Thoracic aorta (tissue), 2 donors: ENCODE data around the gene MAD1L1. TPM values are rescaled to one million over a fixed set of nuclear protein-coding genes. Genes with fewer than 3 reads are reported as not detected.

Experiments
- ATAC-seq: fragments of 150-250 bp; one replicate; pipeline ENCODE4 v1.8.0; 2017; ENCODE audit warnings: low read depth; ENCODE audit not compliant: insufficient number of reproducible peaks, low FRiP score
- DNase-seq: peaks from one replicate; pipeline ENCODE4 v3.0.0-alpha.2; 2020; ENCODE audit warnings: low spot score
- H3K27ac ChIP-seq, 2 donors: fragments of 200-600 bp; sonication (generic); 1 replicate in 1 of 2; 2 replicates in 1 of 2; pipeline ENCODE4 v1.5.1; 2016; ENCODE audit warnings: mild to moderate bottlenecking in 2 of 2, moderate library complexity in 2 of 2
- H3K27me3 ChIP-seq: fragments of 200-600 bp; sonication (generic); replicated peaks from 2 replicates; pipeline ENCODE4 v1.6.0; 2016; ENCODE audit warnings: mild to moderate bottlenecking; ENCODE audit not compliant: insufficient read depth
- H3K36me3 ChIP-seq: fragments of 200-600 bp; sonication (generic); one replicate; pipeline ENCODE4 v1.5.1; 2016
- H3K4me1 ChIP-seq, 2 donors: fragments of 200-600 bp; sonication (generic); 1 replicate in 1 of 2; 2 replicates in 1 of 2; pipeline versions ENCODE4 v1.5.1 to v1.6.0; 2016; ENCODE audit warnings: low read depth in 2 of 2, mild to moderate bottlenecking in 1 of 2; ENCODE audit not compliant: control insufficient read depth in 1 of 2
- H3K4me3 ChIP-seq: fragments of 200-600 bp; sonication (generic); 2 replicates; pipeline ENCODE4 v1.5.1; 2016; ENCODE audit warnings: mild to moderate bottlenecking
- H3K9me3 ChIP-seq: fragments of 200-600 bp; sonication (generic); 2 replicates; pipeline ENCODE4 v1.5.1; 2016
- total RNA-seq, 2 donors: library from RNA; depleted of rRNA; stranded (reverse); fragments of >200 nt; gene quantifications; one replicate each; pipeline versions ENCODE4 v1.1.0 to v1.2.3, GENCODE V29; 2016
- TF ChIP-seq, protein P1 (sequence below): fragments of 200-600 bp; sonication (generic); IDR thresholded peaks from one replicate; pipeline ENCODE4 v1.5.1; 2019; ENCODE audit warnings: antibody characterized with exemption

The MAD1L1 gene
- total RNA-seq, 2 donors from 2014 or later = 27.4 to 41.3 TPM

DNA sequence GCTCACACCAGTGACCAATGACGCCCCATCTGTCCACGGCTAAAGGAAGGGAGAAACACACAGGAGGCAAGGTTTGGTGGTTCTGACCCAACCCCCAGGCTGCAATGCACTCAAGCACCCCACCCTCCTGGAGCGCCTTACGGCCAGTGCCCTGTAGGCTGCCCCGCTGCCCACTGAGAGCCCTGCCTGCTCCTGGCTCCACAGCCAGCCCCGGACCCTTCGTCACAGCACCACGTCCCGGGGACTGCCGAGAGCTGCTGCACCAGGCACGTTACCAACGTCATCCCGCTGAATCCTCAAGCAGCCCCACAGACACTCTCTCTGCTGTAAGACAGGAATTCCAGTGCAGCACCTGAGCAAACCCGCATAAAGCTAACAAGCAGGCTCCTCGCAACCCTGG, 87.8 kb downstream of the MAD1L1 start:
- H3K27ac ChIP-seq = no peak overlapping the region
- H3K36me3 ChIP-seq = peaks cover 10% of the 10 kb centered on the region
- no peaks in the 10 kb centered on the region for H3K9me3 ChIP-seq
- TF ChIP-seq, protein P1, sequence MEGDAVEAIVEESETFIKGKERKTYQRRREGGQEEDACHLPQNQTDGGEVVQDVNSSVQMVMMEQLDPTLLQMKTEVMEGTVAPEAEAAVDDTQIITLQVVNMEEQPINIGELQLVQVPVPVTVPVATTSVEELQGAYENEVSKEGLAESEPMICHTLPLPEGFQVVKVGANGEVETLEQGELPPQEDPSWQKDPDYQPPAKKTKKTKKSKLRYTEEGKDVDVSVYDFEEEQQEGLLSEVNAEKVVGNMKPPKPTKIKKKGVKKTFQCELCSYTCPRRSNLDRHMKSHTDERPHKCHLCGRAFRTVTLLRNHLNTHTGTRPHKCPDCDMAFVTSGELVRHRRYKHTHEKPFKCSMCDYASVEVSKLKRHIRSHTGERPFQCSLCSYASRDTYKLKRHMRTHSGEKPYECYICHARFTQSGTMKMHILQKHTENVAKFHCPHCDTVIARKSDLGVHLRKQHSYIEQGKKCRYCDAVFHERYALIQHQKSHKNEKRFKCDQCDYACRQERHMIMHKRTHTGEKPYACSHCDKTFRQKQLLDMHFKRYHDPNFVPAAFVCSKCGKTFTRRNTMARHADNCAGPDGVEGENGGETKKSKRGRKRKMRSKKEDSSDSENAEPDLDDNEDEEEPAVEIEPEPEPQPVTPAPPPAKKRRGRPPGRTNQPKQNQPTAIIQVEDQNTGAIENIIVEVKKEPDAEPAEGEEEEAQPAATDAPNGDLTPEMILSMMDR = no peak
- ATAC-seq (no peak), DNase-seq (no peak)
- H3K4me3 ChIP-seq = no peak overlapping the region
- no peaks in the 10 kb centered on the region for H3K4me1 ChIP-seq
- H3K27me3 ChIP-seq = no peaks in the 10 kb centered on the region

DNA sequence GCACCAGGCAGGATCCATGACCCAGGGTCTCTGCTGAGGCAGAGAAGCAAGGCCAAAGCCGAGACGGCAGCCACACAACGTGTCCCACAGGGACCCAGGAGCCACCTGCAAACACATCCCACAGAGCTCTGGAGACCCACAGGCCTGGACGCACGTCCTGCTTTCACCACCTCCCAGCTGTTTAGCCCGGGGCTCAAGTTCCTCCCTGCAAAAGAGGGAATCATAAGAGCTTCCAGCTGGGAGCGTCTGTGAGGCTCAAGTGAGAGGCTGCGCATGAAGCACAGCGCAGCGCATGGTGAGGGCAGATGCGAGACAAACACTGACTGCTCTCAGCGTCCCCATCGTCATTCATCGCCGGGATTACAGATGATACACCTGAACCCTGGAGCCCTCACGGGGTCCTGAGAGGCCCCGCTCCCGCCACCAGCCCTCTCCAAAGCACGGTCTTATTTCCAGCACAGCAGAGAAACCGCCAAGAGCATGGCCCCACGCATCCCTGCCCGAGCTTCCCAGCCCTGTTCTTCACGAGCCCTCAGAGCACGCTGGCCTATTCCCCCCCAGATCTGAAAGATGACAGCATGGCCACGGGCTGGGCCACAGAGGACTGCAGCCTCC, 88.7 kb downstream of the MAD1L1 start:
- Histone ChIP-seq H3K27me3 (no peaks in the 10 kb centered on the region), H3K4me3 (no peak overlapping the region), H3K4me1 (no peaks in the 10 kb centered on the region), H3K27ac (no peak overlapping the region), H3K36me3 (peaks cover 10% of the 10 kb centered on the region), H3K9me3 (no peaks in the 10 kb centered on the region)
- DNase-seq = no peak
- TF ChIP-seq, protein P1 = no peak
- no peak for ATAC-seq

DNA sequence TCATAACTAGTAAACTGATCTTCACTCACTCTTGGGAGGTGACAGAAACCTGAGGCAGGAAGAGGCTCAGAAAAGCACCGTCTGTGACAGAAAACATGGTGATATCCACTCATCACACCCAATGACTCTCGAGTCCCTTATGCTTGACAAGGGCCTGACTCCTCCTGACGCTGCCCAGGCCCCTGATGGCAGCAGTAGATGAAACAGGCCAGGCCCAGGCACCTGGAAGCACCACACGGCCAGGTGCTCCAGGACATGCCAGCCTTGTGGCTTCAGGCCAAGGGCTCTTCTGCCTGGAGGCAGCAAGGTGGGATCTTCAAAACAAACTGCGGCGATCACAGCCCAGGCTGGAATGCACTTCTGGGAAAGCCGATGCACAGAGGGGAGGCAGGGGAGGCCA, 89.3 kb downstream of the MAD1L1 start:
- Histone ChIP-seq H3K4me1 (no peaks in the 10 kb centered on the region), H3K27ac (no peak overlapping the region), H3K9me3 (no peaks in the 10 kb centered on the region), H3K36me3 (peaks cover 5% of the 10 kb centered on the region), H3K4me3 (no peak overlapping the region), H3K27me3 (no peaks in the 10 kb centered on the region)
- no peak for ATAC-seq
- TF ChIP-seq, protein P1 = no peak
- no peak for DNase-seq

DNA sequence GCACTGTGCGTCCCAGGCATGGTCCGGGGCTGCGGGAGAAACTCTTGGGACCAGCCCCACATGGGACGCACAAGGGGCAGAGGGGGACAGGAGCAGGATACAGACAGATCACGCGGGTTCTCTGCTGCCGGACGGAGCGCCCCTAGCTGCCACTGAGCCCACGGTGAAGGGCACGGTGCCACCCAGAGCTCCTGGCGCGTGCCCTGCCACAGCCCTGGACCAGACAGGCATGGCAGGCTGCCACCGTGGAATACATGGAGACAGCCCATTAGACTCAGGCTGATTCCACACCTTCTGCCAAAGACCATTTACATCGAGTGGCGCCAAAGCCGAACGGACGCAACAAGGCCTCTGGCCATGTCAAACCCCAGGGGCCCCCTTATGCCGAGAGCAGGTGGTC, 90.4 kb downstream of the MAD1L1 start:
- Histone ChIP-seq H3K36me3 (peaks cover 4% of the 10 kb centered on the region), H3K4me3 (no peak overlapping the region), H3K27ac (no peak overlapping the region), H3K4me1 (no peaks in the 10 kb centered on the region), H3K27me3 (no peaks in the 10 kb centered on the region), H3K9me3 (no peaks in the 10 kb centered on the region)
- ATAC-seq = no peak
- DNase-seq = no peak
- TF ChIP-seq, protein P1 = no peak

DNA sequence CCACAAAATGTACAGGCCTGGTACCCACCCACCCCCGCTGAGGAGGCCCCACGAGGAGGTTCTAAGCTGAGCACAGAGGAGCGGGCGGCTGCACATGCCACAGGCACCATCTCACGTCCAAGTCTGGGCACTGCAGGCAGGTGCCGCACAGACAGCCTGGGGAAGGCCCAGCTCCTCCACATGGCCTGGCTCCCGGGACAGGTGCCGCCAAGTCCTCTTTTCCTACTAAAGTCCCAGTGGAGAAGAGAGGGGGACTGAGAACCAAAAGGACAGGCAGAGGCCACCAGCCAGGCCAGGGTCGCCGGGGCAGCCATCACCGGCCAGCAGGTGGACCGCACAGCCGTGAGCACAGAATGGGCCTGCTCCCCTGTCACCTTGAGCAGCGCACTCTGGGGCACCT, 91.1 kb downstream of the MAD1L1 start:
- Histone ChIP-seq H3K9me3 (no peaks in the 10 kb centered on the region), H3K27me3 (no peaks in the 10 kb centered on the region), H3K4me3 (no peak overlapping the region), H3K27ac (no peak overlapping the region), H3K36me3 (peaks cover 4% of the 10 kb centered on the region), H3K4me1 (no peaks in the 10 kb centered on the region)
- ATAC-seq (no peak), DNase-seq (no peak)
- TF ChIP-seq, protein P1 = no peak
